Measurements from ENCODE around the gene HUS1B. TPM values are rescaled to one million over a fixed set of nuclear protein-coding genes. Genes with fewer than 3 reads are reported as not detected.

HUS1B gene
- total and polyA plus RNA-seq, 2 of the 8 experiments (the other 6 are each of a cell fraction or from before 2014, with no cell fraction given), result 0.48 to 1.1 TPM

GRCh38 chr6:683742-684440 lies 27.0 kb upstream of the HUS1B start (continued):
- TF ChIP-seq ATF2 (IDR thresholded peaks at IDR 0.05; ENCODE audit: low read length), result peak; percentile 68; the same call in 1 of the 2 replicates
- TF ChIP-seq ASH2L (IDR thresholded peaks at IDR 0.05; ENCODE audit: low read length), result peak; percentile 91
- peak; percentile 79 for TF ChIP-seq SP1 (IDR thresholded peaks at IDR 0.05; ENCODE audit: low read depth, low read length)
- TF ChIP-seq KDM1A (IDR thresholded peaks at IDR 0.05; ENCODE audit: borderline replicate concordance, low read length), result no peak
- peak; percentile 69; the same call in 1 of the 2 replicates for TF ChIP-seq RBBP5 (IDR thresholded peaks at IDR 0.05; ENCODE audit: borderline replicate concordance, low read depth, low read length)
- TF ChIP-seq CREB1 (IDR thresholded peaks at IDR 0.05), result 0 out of 2 replicates have a peak, but pooled peaks have one; percentile 6
- TF ChIP-seq TAF7 (optimal IDR thresholded peaks at IDR 0.05; ENCODE audit: borderline replicate concordance, low read depth, low read length), result no peak
- peak; percentile 93 for TF ChIP-seq TCF12 (IDR thresholded peaks at IDR 0.05; ENCODE audit: low read depth, low read length)
- peak; percentile 50; the same call in 1 of the 2 replicates for TF ChIP-seq YY1 (IDR thresholded peaks at IDR 0.05; ENCODE audit: low read depth, low read length)
- TF ChIP-seq CBX8 (IDR thresholded peaks at IDR 0.05; ENCODE audit: borderline replicate concordance, low read depth, low read length), result no peak
- peak; percentile 88 to 92 for TF ChIP-seq SIN3A (conservative IDR thresholded peaks at IDR 0.05 in 1 of 2, IDR thresholded peaks at IDR 0.05 in 1 of 2; ENCODE audit: low read depth in 1 of 2, low read length in 2 of 2)
- peak; percentile 89 for TF ChIP-seq CTBP2 (IDR thresholded peaks at IDR 0.05; ENCODE audit: borderline replicate concordance, insufficient read depth, insufficient read length, low read length)
- no peak for TF ChIP-seq USF2 (IDR thresholded peaks at IDR 0.05; ENCODE audit: low read length)
